Esophagus muscularis mucosa (tissue), 4 donors: ENCODE data around the gene WDR82. TPM values are rescaled to one million over a fixed set of nuclear protein-coding genes. Genes with fewer than 3 reads are reported as not detected.

Experiments used
- DNase-seq: peaks from one replicate; pipeline ENCODE4 v3.0.0-alpha.2; 2017; ENCODE audit errors: extremely low spot score
- H3K27ac ChIP-seq, 4 donors: fragments of 200-600 bp; sonication (generic); replicated peaks in 1 of 4; 1 replicate in 3 of 4; 2 replicates in 1 of 4; pipeline ENCODE4 v1.5.1; 2016 to 2019; ENCODE audit warnings: mild to moderate bottlenecking in 1 of 4
- H3K27me3 ChIP-seq, 4 donors: fragments of 200-600 bp; sonication (generic); one replicate each; pipeline versions ENCODE4 v1.5.1 to v1.6.0; 2016 to 2019
- H3K36me3 ChIP-seq, 4 donors: fragments of 200-600 bp; sonication (generic); one replicate each; pipeline ENCODE4 v1.5.1; 2016 to 2019
- H3K4me1 ChIP-seq, 4 donors: fragments of 200-600 bp; sonication (generic); one replicate each; pipeline ENCODE4 v1.5.1; 2016 to 2019
- H3K4me3 ChIP-seq, 4 donors: fragments of 200-600 bp; sonication (generic); 1 replicate in 2 of 4; 2 replicates in 2 of 4; pipeline ENCODE4 v1.5.1; 2016 to 2019; ENCODE audit warnings: mild to moderate bottlenecking in 4 of 4, moderate library complexity in 1 of 4
- H3K9me3 ChIP-seq, 4 donors: fragments of 200-600 bp; sonication (generic); 1 replicate in 3 of 4; 2 replicates in 1 of 4; pipeline ENCODE4 v1.5.1; 2016 to 2019
- CTCF ChIP-seq, 3 experiments: fragments of 200-600 bp in 2 of 3; fragments of 450-650 bp in 1 of 3; sonication (generic) in 2 of 3; IDR thresholded peaks; one replicate each; pipeline ENCODE4 v1.5.1; 2017 to 2019; ENCODE audit warnings: antibody characterized with exemption in 3 of 3, mild to moderate bottlenecking in 2 of 3, moderate library complexity in 1 of 3
- EP300 ChIP-seq: sonication (generic); formaldehyde crosslinking; IDR thresholded peaks from one replicate; pipeline ENCODE4 v1.6.1; 2017; ENCODE audit warnings: antibody characterized with exemption
- POLR2A ChIP-seq: fragments of 450-650 bp; IDR thresholded peaks from one replicate; pipeline ENCODE4 v1.6.1; 2017; ENCODE audit warnings: antibody characterized with exemption, moderate library complexity, mild to moderate bottlenecking, low read depth
- POLR2AphosphoS5 ChIP-seq, 2 donors: sonication (generic); formaldehyde crosslinking; IDR thresholded peaks; one replicate each; pipeline ENCODE4 v1.6.1; 2017; ENCODE audit warnings: antibody characterized with exemption in 2 of 2
- WGBS: methylation state at CpG from one replicate; pipeline ENCODE4 v1.1.5; 2018; 5-methylcytosine and 5-hydroxymethylcytosine counted together
- intact Hi-C: fragments of 100-400 bp; cut with DNase I; formaldehyde crosslinking; loops from one replicate; pipeline ENCODE4 v1.15.1; 2023
- total RNA-seq, 4 donors: library from RNA; depleted of rRNA; stranded (reverse); fragments of >200 nt; gene quantifications; one replicate each; pipeline versions ENCODE4 v1.1.0 to v1.2.1, GENCODE V29; 2016

WDR82 gene
- total RNA-seq, 4 donors from 2014 or later, result 62.6 to 101 (median 80.9) TPM

DNA sequence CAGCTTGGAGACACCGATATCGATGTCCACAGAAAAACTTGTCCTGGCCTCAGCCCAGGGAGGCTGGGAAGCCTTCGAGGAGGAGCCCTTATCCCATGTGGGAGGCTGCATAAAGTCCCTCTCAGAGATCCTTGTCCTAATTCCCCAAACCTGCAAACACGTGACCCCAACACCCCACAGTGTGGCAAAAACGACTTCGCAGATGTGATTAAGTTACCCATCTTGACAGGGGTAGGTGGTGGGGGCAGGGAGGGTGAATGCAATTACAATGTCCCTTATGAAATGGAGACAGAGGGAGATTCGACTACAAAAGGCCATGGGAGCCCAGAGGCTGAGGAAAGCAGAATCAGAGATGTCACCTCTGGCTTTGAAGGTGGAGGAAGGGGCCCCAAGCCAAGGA, 50.7 kb downstream of the WDR82 start:
- peaks cover 28 to 58% (median 50%) of the 10 kb centered on the region in 4 donors for H3K36me3 ChIP-seq
- WGBS, result 79% methylated on average over 7 of the region's 7 CpGs
- intact Hi-C loops, result no loop called here
- H3K27me3 ChIP-seq, result no peaks in the 10 kb centered on the region
- H3K4me1 ChIP-seq, result peaks cover 8 to 17% (median 15%) of the 10 kb centered on the region in 4 donors
- H3K9me3 ChIP-seq, result no peaks in the 10 kb centered on the region
- H3K4me3 ChIP-seq, result no peak overlapping the region
- H3K27ac ChIP-seq, result no peak overlapping the region
- TF ChIP-seq POLR2AphosphoS5 (IDR thresholded peaks at IDR 0.05) (no peak), CTCF (IDR thresholded peaks at IDR 0.05) (no peak), EP300 (no peak), POLR2A (no peak)
- no peak for DNase-seq

GRCh38 chr3:52227117-52227516, 51.3 kb downstream of the WDR82 start:
- Histone ChIP-seq H3K9me3 (no peaks in the 10 kb centered on the region), H3K27me3 (no peaks in the 10 kb centered on the region), H3K4me3 (no peak overlapping the region), H3K36me3 (peaks cover 28 to 51% (median 47%) of the 10 kb centered on the region in 4 donors), H3K27ac (no peak overlapping the region), H3K4me1 (peaks cover 8 to 16% (median 11%) of the 10 kb centered on the region in 4 donors)
- 83% methylated on average over 2 of the region's 4 CpGs for WGBS
- intact Hi-C loops, result no loop called here
- no peak for DNase-seq
- TF ChIP-seq POLR2A (no peak), CTCF (IDR thresholded peaks at IDR 0.05) (no peak), EP300 (no peak)

- WGBS, result 100% methylated on average over 5 of the region's 5 CpGs
- no peak for TF ChIP-seq POLR2A
- no peak for TF ChIP-seq CTCF (IDR thresholded peaks at IDR 0.05)
- H3K27ac ChIP-seq, result no peak overlapping the region
- no peaks in the 10 kb centered on the region for H3K27me3 ChIP-seq
- H3K9me3 ChIP-seq, result no peaks in the 10 kb centered on the region
- intact Hi-C loops, result no loop called here
- peaks cover 28 to 44% (median 39%) of the 10 kb centered on the region in 4 donors for H3K36me3 ChIP-seq
- H3K4me1 ChIP-seq, result peaks cover 4 to 14% (median 11%) of the 10 kb centered on the region in 4 donors
- no peak overlapping the region for H3K4me3 ChIP-seq
- DNase-seq, result no peak
Measured at GRCh38 chr3:52226229-52226817, 52.1 kb downstream of the WDR82 start.

DNA sequence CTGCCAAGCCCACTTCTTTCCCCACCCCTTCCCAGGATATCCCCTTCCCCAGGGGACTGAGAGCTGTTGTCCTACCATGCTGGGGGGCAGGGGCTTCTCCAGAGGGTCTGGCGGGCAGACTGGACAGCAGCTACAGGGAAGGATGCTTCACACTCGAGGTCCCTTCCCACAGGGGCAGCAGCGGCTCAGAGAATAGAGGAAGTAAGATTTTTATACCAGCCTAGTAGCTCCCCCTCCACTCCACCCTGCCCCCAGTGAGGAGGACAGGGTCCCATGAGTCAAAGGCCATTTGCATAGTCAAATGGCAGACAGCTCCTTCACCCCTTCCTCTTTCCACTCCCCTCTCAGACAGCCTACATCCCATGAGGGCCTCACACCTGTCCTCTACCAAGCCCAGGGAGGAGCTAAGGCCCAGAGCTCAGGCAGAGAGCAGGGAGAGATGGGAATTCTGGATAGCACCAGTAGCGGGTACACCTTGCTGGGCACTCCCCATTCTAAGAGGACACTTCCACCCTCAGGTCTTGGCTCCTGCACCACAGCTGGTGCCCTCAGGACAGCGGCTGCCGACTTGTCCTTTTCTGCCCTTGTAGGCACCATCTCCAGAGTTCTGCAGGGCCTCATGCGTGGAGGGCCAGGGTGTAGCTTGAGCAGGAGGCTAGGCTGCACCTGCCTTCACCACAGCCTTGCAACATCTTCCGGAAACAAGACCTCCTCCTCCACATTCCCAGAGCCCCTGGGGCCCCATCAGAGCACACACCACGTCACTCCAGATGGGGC, 52.8 kb downstream of the WDR82 start, which contains the start of gene TLR9:
TSS of gene TLR9 (minus strand) at position 194 of the 777 bp plus-strand sequence. CDS start at position 78, 116 bp downstream.
- Histone ChIP-seq H3K27me3 (no peaks in the 10 kb centered on the region), H3K4me3 (no peak within 1 kb of the TSS), H3K4me1 (peaks cover 7 to 19% (median 17%) of the 10 kb centered on the region in 4 donors), H3K36me3 (peaks cover 21 to 37% (median 32%) of the 10 kb centered on the region in 4 donors), H3K27ac (no peak within 1 kb of the TSS), H3K9me3 (no peaks in the 10 kb centered on the region)
- no peak for DNase-seq
- 77% methylated on average over 6 of the region's 9 CpGs for WGBS
- intact Hi-C loops, result no loop called here
- no peak for TF ChIP-seq CTCF (IDR thresholded peaks at IDR 0.05)
- TF ChIP-seq EP300, result no peak
- TF ChIP-seq POLR2AphosphoS5 (IDR thresholded peaks at IDR 0.05), result no peak
- TF ChIP-seq POLR2A, result no peak
